Stomach (tissue), 4 donors: ENCODE data around the gene CREBRF.

Experiments
- CTCF ChIP-seq, 7 experiments: fragments of 450-650 bp in 4 of 7; fragments of 200-600 bp in 3 of 7; sonication (generic) in 3 of 7; IDR thresholded peaks; one replicate each; pipeline ENCODE4 v1.5.1; 2016 to 2019; ENCODE audit warnings: antibody characterized with exemption in 7 of 7, control low read depth in 2 of 7, mild to moderate bottlenecking in 1 of 7
- POLR2A ChIP-seq, 4 donors: fragments of 450-650 bp; IDR thresholded peaks; one replicate each; pipeline ENCODE4 v1.6.1; 2016; ENCODE audit warnings: antibody characterized with exemption in 4 of 4, control low read depth in 2 of 4, mild to moderate bottlenecking in 1 of 4, moderate library complexity in 1 of 4
- POLR2AphosphoS5 ChIP-seq, 3 donors: sonication (generic); formaldehyde crosslinking; IDR thresholded peaks; one replicate each; pipeline ENCODE4 v1.6.1; 2016; ENCODE audit warnings: antibody characterized with exemption in 3 of 3

- TF ChIP-seq POLR2A (IDR thresholded peaks at IDR 0.05) = no peak
- TF ChIP-seq CTCF (IDR thresholded peaks at IDR 0.05) = no peak
- no peak for TF ChIP-seq POLR2AphosphoS5 (IDR thresholded peaks at IDR 0.05)
These were observed 22.2 kb upstream of the CREBRF start for GRCh38 chr5:173033923-173034322.
